ENCODE data around the gene OR9A4. TPM values are rescaled to one million over a fixed set of nuclear protein-coding genes. Genes with fewer than 3 reads are reported as not detected.
"Not testable (repeated sequence)": the region's sequence is repeated elsewhere in the genome, so short reads cannot be mapped to it uniquely, and the experiment has no call there.

The OR9A4 gene
- polyA plus RNA-seq (ENCODE audit: insufficient read length) = not detected
- long read RNA-seq, donor 1 = 0 reads
- long read RNA-seq, donor 2 = 0 reads
- long read RNA-seq, donor 3 = 0 reads
- long read RNA-seq, donor 4 = 0 reads
- long read RNA-seq, donor 5 = 0 reads
- long read RNA-seq, donor 6 = 0 reads
- long read RNA-seq, donor 7 = 0 reads
- long read RNA-seq, donor 8 = 0 reads

GRCh38 chr7:141916099-141916498 lies at the start of gene OR9A4:
Gene OR9A4, plus strand, starts transcription at chr7:141916399. Its CDS starts 2,477 bp downstream, at chr7:141918876.
- no peak for DNase-seq

GRCh38 chr7:141866974-141867373 lies 49.2 kb upstream of the OR9A4 start:
- no peak for DNase-seq

- no peak for DNase-seq
These were observed 43.3 kb upstream of the OR9A4 start for GRCh38 chr7:141872931-141873330.

GRCh38 chr7:141874787-141875186 lies 41.4 kb upstream of the OR9A4 start:
- DNase-seq = no peak

GRCh38 chr7:141875453-141875852 lies 40.7 kb upstream of the OR9A4 start:
- DNase-seq = no peak

GRCh38 chr7:141876371-141876770 lies 39.8 kb upstream of the OR9A4 start:
- no peak for DNase-seq

GRCh38 chr7:141877365-141877764 lies 38.8 kb upstream of the OR9A4 start:
- DNase-seq = no peak

GRCh38 chr7:141880960-141881359 lies 35.2 kb upstream of the OR9A4 start:
- DNase-seq = no peak

GRCh38 chr7:141884539-141885225 lies 31.5 kb upstream of the OR9A4 start:
- no peak for DNase-seq

GRCh38 chr7:141889321-141889720 lies 26.9 kb upstream of the OR9A4 start:
- no peak for DNase-seq

GRCh38 chr7:141891336-141891735 lies 24.9 kb upstream of the OR9A4 start:
- DNase-seq = no peak

- DNase-seq = not testable (repeated sequence)
These were observed 16.8 kb upstream of the OR9A4 start for GRCh38 chr7:141899366-141899765.

- no peak for DNase-seq
These were observed 9.9 kb upstream of the OR9A4 start for GRCh38 chr7:141906285-141906684.

- no peak for DNase-seq
These were observed 4.8 kb upstream of the OR9A4 start for GRCh38 chr7:141911391-141911790.

GRCh38 chr7:141915565-141915964 lies 634 bp upstream of the OR9A4 start:
- DNase-seq = no peak

- DNase-seq = no peak
These were observed 4.1 kb downstream of the OR9A4 start for GRCh38 chr7:141920281-141920680.

- no peak for DNase-seq
These were observed 12.1 kb downstream of the OR9A4 start for GRCh38 chr7:141928146-141928844.

GRCh38 chr7:141928845-141929195 lies 12.6 kb downstream of the OR9A4 start:
- no peak for DNase-seq

- no peak for DNase-seq
These were observed 14.0 kb downstream of the OR9A4 start for GRCh38 chr7:141930211-141930610.

- DNase-seq = no peak
These were observed 24.9 kb downstream of the OR9A4 start for GRCh38 chr7:141941075-141941474.

GRCh38 chr7:141943846-141944245 lies 27.6 kb downstream of the OR9A4 start:
- no peak for DNase-seq

- no peak for DNase-seq
These were observed 28.6 kb downstream of the OR9A4 start for GRCh38 chr7:141944811-141945210.

- DNase-seq = no peak
These were observed 29.2 kb downstream of the OR9A4 start for GRCh38 chr7:141945356-141945755.

- no peak for DNase-seq
These were observed 30.6 kb downstream of the OR9A4 start, which contains the start of gene CLEC5A for GRCh38 chr7:141946796-141947195. Gene CLEC5A, minus strand, starts transcription at chr7:141946974. Its CDS starts 682 bp downstream, at chr7:141946292.
